ENCODE measurements around the gene ZZZ3.

ZZZ3 gene

GRCh38 chr1:77671836-77672235, 10.6 kb downstream of the ZZZ3 start:
- TF ChIP-seq PRDM6 (tag by site-specific recombination; IDR thresholded peaks at IDR 0.05) (0 out of 2 replicates have a peak, but pooled peaks have one; percentile 18), ZNF549 (tag by site-specific recombination; IDR thresholded peaks at IDR 0.05) (no peak)
- Histone ChIP-seq H3K4me3 (ENCODE audit: low read depth, low read length) (no peak overlapping the region), H3K36me3 (ENCODE audit: control insufficient read depth in 2 of 2, insufficient read depth in 1 of 2, low read length in 2 of 2) (no peaks in the 10 kb centered on the region), H3K4me1 (ENCODE audit: control insufficient read depth, insufficient read depth, low read length) (peaks cover 34% of the 10 kb centered on the region), H3K27ac (ENCODE audit: extremely low read depth, low read depth, low read length) (no peak overlapping the region), H3K9me3 (ENCODE audit: control insufficient read depth, insufficient read depth, low read depth, low read length) (no peaks in the 10 kb centered on the region)
- POLR2A ChIA-PET: interaction anchor here (0.5 kb wide), 1 partner anchor 10 kb away, joined by 3 read pairs; no protein-coding TSS in a partner anchor
- CTCF ChIA-PET: no interaction called here

- no peaks in the 10 kb centered on the region for H3K36me3 ChIP-seq (ENCODE audit: control insufficient read depth in 2 of 2, insufficient read depth in 1 of 2, low read length in 2 of 2)
- ChIA-PET CTCF (interaction anchor here (0.6 kb wide), 1 partner anchor 21 kb away, joined by 6 read pairs; no protein-coding TSS in a partner anchor), POLR2A (no interaction called here)
- H3K4me3 ChIP-seq (ENCODE audit: low read depth, low read length): no peak overlapping the region
- H3K4me1 ChIP-seq (ENCODE audit: control insufficient read depth, insufficient read depth, low read length): peaks cover 26% of the 10 kb centered on the region
- TF ChIP-seq ZNF449 (tag by site-specific recombination; IDR thresholded peaks at IDR 0.05): no peak
- no peak for TF ChIP-seq ZNF280D (tag by site-specific recombination; IDR thresholded peaks at IDR 0.05)
- no peak for TF ChIP-seq ZNF223 (tag by site-specific recombination; IDR thresholded peaks at IDR 0.05)
- H3K9me3 ChIP-seq (ENCODE audit: control insufficient read depth, insufficient read depth, low read depth, low read length): no peaks in the 10 kb centered on the region
- H3K27ac ChIP-seq (ENCODE audit: extremely low read depth, low read depth, low read length): no peak overlapping the region
Observed at GRCh38 chr1:77670330-77670729, 12.1 kb downstream of the ZZZ3 start.

GRCh38 chr1:77668924-77669449, 13.5 kb downstream of the ZZZ3 start:
- Histone ChIP-seq H3K36me3 (ENCODE audit: control insufficient read depth in 2 of 2, insufficient read depth in 1 of 2, low read length in 2 of 2) (no peaks in the 10 kb centered on the region), H3K9me3 (ENCODE audit: control insufficient read depth, insufficient read depth, low read depth, low read length) (no peaks in the 10 kb centered on the region), H3K4me3 (ENCODE audit: low read depth, low read length) (no peak overlapping the region), H3K27ac (ENCODE audit: extremely low read depth, low read depth, low read length) (no peak overlapping the region), H3K4me1 (ENCODE audit: control insufficient read depth, insufficient read depth, low read length) (peaks cover 22% of the 10 kb centered on the region)
- CTCF ChIA-PET: interaction anchor here (1.2 kb wide), 1 partner anchor 14 kb away, joined by 3 read pairs; no protein-coding TSS in a partner anchor
- TF ChIP-seq ZNF239 (tag by site-specific recombination; IDR thresholded peaks at IDR 0.05) (no peak), PRDM6 (tag by site-specific recombination; IDR thresholded peaks at IDR 0.05) (peak; percentile 37; the same call in 1 of the 2 replicates), PRDM1 (tag by site-specific recombination; IDR thresholded peaks at IDR 0.05) (0 out of 2 replicates have a peak, but pooled peaks have one; percentile 28), SP7 (tag by site-specific recombination; IDR thresholded peaks at IDR 0.05) (no peak)
- POLR2A ChIA-PET: interaction anchor here (0.6 to 1.0 kb wide), 3 partner anchors 10 to 231 kb away, joined by 3 to 5 read pairs (median 4); partner anchors contain the start of gene ZZZ3

Measured in HEK293 (cell line).